DMS53 treated with DMSO at 0.1 percent for 48 hours (cell line): ENCODE data around the gene SPRR4.

Experiments
- DNase-seq: peaks from one replicate; lab custom pipeline; 2025; ENCODE audit not compliant: unreplicated experiment; lab: John Stamatoyannopoulos, UW

Gene SPRR4

GRCh38 chr1:152965853-152966252 lies 4.6 kb upstream of the SPRR4 start:
- no peak for DNase-seq

- no peak for DNase-seq
Observed at GRCh38 chr1:152967201-152967600, 3.2 kb upstream of the SPRR4 start.

- no peak for DNase-seq
Observed at GRCh38 chr1:152968248-152968647, 2.2 kb upstream of the SPRR4 start.

- DNase-seq: no peak
Observed at GRCh38 chr1:152969036-152969435, 1.4 kb upstream of the SPRR4 start.

- DNase-seq: no peak
Observed at GRCh38 chr1:152972196-152972886, 1.9 kb downstream of the SPRR4 start.

GRCh38 chr1:152976688-152977087 lies 6.2 kb downstream of the SPRR4 start:
- DNase-seq: no peak

GRCh38 chr1:152977614-152978013 lies 7.2 kb downstream of the SPRR4 start:
- DNase-seq: no peak

- DNase-seq: no peak
Observed at GRCh38 chr1:152980676-152981075, 10.2 kb downstream of the SPRR4 start.

- no peak for DNase-seq
Observed at GRCh38 chr1:152981146-152981871, 10.9 kb downstream of the SPRR4 start.

GRCh38 chr1:152982076-152982475 lies 11.6 kb downstream of the SPRR4 start:
- DNase-seq: no peak

- no peak for DNase-seq
Observed at GRCh38 chr1:152983234-152983633, 12.8 kb downstream of the SPRR4 start.

GRCh38 chr1:152983743-152984142 lies 13.3 kb downstream of the SPRR4 start, which contains the start of gene SPRR1A:
Gene SPRR1A (plus strand): TSS chr1:152984081. CDS start chr1:152985231, 1,150 bp downstream.
- DNase-seq: no peak

GRCh38 chr1:152986578-152986977 lies 16.1 kb downstream of the SPRR4 start:
- no peak for DNase-seq

- DNase-seq: no peak
Observed at GRCh38 chr1:152993186-152993585, 22.7 kb downstream of the SPRR4 start.

GRCh38 chr1:152995842-152996241 lies 25.4 kb downstream of the SPRR4 start:
- DNase-seq: no peak

- no peak for DNase-seq
Observed at GRCh38 chr1:152996633-152997400, 26.4 kb downstream of the SPRR4 start.

GRCh38 chr1:152997901-152998300 lies 27.5 kb downstream of the SPRR4 start:
- no peak for DNase-seq

- DNase-seq: no peak
Observed at GRCh38 chr1:152998476-152998875, 28.0 kb downstream of the SPRR4 start.

GRCh38 chr1:152999818-153000217 lies 29.4 kb downstream of the SPRR4 start:
- no peak for DNase-seq

GRCh38 chr1:153000294-153000693 lies 29.8 kb downstream of the SPRR4 start:
- no peak for DNase-seq

- DNase-seq: no peak
Observed at GRCh38 chr1:153001382-153001781, 30.9 kb downstream of the SPRR4 start, which contains the start of gene SPRR3. Gene SPRR3 (plus strand): TSS chr1:153001749. CDS start chr1:153003021, 1,272 bp downstream.
